HG02588 (cell line): ENCODE measurements around the gene DDX52.
"Not testable (repeated sequence)": the region's sequence is repeated elsewhere in the genome, so short reads cannot be mapped to it uniquely, and the experiment has no call there.

Source experiments
- ATAC-seq: cut with Tn5 transposase; IDR thresholded peaks from one replicate; pipeline ENCODE4 v1.9.1; 2021; ENCODE audit warnings: mild to moderate bottlenecking, moderate library complexity; ENCODE audit not compliant: unreplicated experiment

DDX52 gene

DNA sequence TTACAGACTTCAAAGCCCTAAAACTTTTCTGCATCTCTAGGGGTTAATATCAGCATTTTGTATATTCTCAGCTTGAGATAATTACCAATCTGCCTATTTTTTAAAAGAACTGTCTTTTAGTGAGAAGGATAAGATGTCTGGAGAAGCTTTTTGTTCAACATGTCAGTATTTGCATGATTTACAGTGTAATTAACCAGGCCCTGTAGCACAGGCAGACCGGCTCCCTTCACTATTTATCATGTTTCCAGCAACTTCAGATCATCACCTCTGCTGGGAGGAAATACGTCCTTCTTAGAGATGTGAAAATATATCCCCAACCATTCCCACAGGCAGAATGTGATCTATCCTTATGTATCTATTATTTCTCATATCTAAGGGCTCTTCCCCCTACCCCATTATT lies 8.6 kb upstream of the DDX52 start:
- ATAC-seq: no peak

DNA sequence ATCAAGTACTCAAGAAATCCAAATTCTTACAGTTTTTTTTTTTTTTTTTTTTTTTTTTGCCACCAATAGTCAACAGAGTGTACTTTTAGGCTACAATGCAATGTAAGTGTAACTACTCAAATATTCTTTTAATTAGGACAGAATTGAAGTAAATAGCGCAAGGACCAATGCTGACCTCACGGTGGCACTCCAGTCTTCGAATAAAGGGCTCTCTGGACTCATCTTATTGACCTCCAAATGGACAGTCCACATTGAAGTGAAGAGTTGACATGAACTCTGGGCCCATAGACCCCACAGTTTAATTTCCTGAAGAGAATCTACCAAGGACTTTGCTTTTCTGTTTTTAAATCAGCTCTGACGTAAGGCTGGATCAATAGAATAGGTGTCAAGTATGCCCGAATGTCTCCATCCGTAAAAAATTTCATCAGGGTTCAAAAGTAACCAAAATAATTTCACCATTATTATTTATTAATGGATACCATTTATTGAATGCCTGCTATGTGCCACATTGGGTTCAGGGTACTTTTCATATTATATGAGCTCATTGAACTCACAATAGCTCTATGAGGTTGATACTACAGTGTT lies 7.3 kb upstream of the DDX52 start:
- no peak for ATAC-seq

DNA sequence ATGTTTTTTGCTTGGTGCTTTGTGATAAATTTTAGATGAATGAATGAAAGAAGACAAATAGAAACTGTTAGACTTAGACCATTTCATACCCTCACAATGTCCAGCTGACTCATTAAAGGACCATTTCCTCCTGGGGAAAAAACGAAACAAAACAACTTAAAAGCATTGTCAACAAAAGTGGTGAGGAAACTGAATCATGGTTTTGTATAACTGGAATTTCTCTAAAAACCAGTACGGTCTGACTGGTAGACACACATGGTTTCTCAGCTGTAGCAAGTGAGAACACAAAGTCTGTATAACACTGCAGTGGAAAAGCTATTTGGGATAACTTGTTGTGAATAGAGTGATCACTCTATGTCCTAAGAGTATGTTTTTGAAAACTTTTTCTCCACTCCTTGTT lies 5.3 kb upstream of the DDX52 start:
- ATAC-seq: no peak

DNA sequence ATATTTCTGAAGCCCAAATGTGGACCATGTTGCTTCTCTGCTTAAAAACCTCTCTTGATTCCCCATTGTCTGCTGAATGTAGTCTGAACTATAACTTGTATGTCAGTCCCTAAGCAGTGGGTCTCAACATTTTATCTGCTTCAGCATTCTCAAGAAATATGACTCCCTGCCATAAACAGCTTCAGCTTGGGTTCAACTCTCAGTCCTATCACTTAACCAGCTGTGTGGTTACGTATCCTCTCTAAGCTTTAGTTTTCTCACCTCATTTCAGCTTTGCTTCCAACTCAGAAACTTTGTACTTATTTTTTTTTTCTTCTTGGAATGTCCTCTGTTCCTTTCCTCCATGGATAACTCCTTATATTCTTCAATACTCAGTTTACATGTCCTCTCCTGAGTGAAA lies 4.6 kb upstream of the DDX52 start:
- ATAC-seq: no peak

DNA sequence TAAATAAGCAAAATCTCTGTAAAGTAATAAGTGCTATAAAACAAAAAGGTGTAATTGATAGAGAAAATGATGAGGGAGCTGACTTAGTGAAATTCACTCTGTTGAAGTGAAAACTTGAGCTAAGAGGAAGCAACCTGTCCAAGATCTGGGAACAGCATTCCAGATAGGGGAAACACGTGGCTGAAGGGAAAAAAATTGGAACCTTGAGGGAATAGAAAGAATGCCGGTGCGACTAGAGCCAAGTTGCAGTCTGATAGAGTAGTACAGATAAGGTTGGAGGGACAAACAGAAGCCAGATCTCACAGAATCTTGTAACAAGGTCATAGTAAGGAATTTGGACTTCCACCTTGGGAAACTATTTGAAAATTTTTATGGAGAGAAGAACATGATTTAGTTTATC lies 623 bp upstream of the DDX52 start:
- ATAC-seq: no peak

DNA sequence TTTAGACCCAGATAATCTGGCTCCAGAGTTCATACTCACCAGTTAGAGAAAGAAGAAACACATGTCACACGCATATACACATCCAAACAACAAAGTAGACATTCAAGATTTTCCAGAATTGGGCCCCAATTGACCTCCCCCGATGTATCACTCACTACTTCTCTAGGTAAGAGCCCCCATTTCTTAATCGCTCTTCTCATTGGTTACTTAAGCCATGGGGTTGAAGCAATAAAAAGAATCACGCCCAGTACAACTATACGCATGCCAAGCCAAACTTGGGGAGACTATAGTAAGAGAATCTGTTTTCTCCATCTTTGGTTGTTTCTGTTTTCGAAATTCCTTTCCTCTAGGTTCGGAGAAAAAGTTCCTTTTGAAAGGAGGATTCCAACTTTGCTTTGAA lies 565 bp downstream of the DDX52 start:
- no peak for ATAC-seq

DNA sequence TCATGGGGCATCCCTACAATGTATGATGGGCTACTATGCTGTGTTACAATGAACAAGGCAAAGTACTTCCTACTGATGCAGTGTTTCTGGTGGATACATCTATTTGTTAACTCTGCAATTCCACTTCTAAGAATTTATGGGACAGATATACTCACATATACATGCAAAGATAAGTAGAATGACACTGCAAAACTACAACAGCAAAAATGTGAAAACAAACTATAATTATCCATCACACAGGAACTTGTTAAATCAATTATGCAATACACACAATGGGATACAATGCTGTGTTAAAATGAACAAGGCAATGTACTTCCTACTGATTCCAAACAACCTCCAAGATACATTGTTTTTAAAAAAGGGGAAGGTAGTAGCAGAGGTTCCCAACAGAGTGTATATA lies 3.2 kb downstream of the DDX52 start:
- no peak for ATAC-seq

DNA sequence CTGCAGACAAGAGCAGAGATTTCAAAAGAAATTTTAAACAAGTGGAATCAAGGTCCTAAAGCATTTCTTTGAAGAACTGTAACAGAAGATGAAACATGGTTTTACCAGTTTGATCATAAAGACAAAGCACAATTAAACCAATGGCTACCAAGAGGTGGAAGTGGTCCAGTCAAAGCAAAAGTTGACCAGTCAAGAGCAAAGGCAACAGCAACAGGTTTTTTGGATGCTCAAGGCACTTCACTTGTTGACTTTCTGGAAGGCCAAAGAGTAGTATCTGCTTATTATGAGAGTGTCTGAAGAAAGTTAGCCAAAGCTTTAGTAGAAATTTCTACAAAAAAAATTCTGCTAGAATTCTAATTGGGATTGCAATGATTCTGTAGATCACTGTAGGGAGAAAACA lies 5.3 kb downstream of the DDX52 start:
- ATAC-seq: no peak

DNA sequence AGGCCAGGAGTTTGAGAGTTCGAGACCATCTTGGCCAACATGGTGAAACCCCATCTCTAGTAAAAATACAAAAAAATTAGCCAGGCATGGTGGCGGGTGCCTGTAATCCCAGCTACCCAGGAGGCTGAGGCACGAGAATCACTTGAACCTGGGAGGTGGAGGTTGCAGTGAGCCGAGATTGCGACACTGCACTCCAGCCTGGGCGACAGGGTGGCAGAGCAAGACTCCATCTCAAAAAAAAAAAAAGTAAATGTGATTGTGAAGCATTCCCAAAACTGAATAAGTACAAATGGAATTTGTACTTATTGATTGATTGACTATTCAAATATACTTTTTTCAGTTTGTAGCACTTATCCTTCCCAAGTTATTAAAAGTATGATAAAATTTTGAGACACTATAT lies 26.8 kb downstream of the DDX52 start:
- not testable (repeated sequence) for ATAC-seq

DNA sequence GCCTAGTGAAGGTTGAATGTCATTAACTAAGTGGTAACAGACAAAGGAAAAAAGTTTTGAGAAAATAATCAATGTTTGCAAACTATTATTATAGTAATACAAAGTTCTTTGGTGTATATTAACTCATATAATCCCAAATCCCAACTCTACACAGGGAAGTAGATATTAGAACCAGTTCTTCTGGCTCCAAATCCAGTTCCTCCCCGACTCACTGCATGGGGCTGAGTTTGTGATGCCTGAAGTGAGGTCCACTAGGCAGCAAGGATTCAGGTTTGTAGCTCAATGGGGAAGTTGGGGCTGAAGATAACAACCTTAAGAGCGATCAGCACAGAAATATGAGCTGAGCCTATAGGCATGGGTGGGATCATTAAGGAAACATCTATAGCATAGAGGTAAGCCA lies 28.4 kb downstream of the DDX52 start:
- ATAC-seq: no peak

DNA sequence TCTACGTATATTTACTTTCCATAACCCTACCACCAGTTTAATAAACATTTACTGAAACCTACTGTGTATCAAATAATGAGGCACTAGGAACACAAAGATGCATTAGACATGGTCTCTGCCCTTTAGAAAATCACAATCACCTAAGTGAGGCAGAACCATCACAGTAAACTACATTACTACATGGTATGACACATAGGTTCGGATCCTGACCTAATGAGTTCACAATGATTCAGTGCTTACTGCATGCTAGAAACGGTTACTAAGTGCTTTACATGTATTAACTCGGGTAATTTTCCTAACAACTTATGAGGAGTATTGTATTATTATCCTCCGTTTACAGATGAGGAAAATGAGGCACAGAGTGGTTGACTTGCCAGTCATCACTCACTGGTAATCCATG lies 28.9 kb downstream of the DDX52 start:
- no peak for ATAC-seq

DNA sequence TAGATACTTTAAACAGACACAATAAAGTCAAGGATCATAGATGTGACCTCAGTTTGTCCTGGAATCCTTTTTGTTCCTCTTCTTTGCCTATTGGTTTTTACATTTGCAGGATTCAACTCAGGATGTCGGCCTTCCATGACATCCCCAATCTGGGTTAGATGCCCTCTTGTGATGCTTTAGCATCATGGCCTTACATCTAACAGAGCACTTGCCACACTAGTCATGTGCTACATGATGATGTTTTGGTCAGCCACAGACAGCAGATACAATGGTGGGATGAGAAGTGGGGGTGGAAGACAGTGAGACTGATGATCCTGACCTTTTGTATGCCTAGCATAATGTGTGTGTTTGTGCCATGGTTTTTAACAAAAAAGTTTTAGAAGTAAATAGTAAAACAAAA lies 32.3 kb downstream of the DDX52 start:
- no peak for ATAC-seq

DNA sequence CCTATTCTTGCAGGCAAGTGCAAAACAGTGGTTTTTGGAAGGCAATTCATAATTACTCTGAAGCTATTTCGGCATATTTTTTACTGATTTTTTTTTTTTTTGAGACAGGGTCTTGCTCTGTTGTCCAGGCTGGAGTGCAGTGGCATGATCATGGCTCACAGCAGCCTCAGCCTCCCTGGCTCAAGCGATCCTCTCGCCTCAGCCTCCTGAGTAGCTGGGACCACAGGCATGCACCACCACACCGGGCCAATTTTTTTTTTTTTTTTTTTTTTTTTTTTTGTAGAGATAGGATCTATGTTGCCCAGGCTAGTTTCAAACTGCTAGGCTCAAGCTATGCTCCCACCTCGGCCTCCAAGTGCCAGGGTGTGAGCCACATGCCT lies 33.2 kb downstream of the DDX52 start:
- ATAC-seq: not testable (repeated sequence)

DNA sequence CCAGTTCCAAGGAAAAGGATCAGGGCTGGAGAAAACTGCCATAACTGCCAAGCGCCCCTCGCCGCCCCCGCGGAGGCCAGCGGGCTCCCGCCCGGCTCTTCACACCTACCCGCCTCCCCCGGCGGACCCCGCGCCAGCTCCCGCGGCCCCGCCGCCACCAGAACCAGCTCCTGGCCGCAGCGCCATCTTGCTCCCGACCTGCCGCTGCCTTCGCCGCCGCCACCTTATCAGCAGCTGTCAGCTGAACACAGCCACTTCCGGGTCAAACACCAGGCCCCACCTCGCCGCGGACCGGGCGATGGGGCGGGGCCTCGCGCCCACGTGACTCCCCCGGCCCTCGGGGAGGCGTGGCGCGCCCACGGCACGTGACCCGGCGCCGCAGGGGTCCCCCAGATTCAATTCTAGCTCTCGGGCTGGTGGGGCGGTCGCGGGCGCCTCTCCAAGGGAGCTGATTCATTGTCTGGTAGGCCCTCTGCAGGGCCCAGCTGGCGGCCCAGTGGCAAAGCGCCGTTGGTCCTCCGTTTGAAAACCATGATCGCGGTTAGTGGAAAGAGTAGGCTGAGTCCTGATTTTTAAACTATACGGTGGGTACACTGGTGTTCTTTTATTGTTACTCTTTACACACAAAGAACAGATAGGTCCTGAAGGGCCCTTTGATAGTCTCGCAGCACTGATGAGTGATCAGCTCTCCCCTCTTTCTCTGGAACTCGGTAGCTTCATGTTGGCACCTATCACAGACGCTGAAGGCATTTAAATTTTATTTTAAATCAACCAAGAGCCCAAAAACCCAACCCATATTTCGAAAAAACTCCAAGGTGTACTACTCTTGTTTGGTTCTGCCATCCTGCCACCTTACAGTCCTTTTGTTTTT lies 33.8 kb downstream of the DDX52 start, which contains the start of gene SYNRG:
SYNRG (minus strand) TSS at position 249 of the 871 bp plus-strand sequence; CDS start at position 186, 63 bp downstream.
- ATAC-seq: peak; percentile 90

DNA sequence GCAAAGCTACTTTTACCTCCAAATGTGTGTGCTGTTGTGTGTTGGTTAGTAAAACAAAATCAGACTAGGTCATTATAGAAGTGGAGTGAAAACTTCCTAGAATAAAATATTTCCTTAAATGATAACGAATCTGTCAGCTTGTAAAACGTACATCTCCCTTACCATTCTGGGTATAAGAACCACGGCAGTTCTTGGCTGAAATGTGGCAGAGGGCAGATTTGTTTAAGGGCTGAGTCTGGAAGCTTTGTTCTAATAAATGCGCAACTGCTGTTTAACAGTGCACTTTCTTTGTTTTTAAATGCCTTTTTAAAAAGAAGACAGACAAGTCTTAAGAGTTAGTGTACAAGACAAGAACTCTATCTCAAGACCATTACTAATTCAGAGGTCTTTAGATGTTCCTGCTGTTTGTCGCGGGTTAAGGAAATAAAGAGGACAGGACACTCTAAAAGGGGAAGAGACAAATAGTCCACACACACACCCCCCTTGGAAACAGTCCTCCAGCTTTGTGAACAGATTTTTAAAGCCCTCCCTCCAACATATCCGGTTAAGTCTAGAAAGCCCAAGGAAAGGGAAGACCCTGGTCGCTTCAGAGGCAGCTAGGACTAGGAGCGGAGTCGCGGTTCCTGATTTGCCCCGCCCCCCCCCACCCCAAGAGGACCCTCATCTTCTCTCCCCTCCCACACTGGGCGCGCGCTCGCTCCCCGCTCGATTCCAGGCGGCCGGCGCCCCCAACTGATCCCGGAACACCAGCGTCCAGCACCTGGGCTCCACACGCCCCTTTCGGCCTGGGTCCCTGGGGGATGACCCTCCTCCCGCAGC lies 34.7 kb downstream of the DDX52 start:
- peak; percentile 26 for ATAC-seq

DNA sequence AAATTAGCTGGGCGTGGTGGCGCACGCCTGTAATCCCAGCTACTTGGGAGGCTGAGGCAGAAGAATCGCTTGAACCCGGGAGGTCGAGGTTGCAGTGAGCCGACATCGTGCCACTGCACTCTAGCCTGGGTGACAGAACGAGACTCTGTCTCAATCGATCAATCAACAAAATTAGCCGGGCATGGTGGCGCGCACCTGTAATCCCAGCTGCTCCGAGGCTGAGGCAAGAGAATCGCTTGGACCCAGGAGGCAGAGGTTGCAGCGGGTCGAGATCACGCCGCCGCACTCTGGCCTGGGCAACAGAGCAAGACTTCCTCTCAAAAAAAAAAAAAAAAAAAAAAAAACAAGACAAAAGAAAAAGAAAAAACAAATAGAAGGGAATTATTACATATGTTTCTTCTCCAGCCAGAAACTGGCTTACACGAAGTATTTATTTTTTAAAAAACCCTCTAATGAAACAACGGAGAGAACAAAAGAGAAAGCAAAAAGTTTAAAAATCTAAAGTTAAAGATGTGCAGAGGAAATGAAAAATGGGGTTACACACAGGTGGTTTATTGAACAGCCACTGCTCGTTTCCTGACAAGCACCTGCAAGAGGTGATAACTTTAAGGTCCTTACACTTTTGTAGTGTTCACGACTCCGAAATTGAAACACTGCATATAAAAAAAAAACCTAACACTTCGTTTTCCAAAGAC lies 35.5 kb downstream of the DDX52 start:
- no peak for ATAC-seq

DNA sequence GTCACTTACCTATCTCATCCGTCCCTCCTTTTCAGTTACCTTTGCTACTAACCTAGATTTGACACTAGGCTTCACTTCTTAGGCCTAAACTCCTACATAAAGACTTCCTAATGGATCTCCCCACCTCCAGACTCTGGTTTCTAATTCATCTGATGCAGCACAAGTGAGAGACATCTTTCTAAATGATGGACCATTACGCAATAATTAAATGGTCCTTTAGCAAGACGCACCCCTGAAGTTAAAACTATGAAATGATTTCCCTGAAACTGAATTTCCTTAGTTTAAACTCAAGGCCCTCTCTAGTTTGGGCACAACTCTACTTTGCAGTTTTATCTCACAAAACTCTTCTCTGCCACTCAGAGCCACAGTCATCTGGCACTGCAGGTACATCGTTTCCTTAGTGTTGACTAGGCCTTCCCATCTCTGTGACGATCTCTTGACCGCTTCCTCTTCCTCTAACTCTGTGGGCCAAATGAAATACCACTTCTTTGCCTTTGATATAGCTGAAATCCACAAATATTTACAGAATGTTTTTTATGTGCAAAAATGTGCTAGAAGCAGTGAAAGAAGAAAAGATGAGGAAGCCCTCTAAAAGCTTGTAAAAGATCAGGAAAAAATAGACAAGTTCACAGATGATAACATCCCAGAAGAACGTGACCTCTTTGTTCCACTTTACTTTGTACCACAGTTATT lies 37.3 kb downstream of the DDX52 start:
- ATAC-seq: no peak

DNA sequence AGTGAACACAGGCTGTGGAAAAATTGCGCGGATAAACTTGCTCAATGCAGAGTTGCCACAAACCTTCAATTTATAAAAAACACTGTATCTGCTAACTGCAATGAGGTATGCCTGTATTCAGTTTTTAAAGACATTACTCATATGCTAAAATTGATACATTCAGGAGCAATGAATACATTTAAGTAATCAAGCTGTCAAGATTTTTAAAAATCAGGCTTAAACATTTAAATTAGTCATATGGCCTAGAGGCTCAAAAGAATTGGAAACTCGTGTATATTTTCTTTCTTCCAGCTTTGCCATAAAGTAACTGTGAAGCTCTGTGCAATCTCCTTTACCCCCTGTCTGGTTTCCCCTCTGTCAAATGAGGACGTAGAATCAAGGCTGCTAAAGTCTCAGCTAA lies 38.2 kb downstream of the DDX52 start:
- no peak for ATAC-seq

DNA sequence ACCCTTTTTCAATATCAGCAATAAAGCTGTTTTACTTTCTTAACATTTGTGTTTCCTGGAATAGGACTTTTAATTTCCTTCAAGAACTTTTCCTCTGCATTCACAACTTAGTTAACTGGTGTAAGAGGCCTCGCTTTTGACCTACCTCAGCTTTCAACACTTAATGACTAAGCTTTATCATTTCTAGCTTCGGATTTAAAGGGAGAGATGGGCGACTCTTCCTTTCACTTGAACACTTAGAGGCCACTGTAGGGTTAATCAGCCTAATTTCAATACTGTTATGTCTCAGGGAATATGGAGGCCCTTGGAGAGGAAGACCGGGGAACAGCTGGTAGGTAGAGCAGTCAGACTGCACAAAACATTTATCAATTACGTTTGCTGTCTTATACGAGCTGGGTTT lies 38.7 kb downstream of the DDX52 start:
- ATAC-seq: no peak

DNA sequence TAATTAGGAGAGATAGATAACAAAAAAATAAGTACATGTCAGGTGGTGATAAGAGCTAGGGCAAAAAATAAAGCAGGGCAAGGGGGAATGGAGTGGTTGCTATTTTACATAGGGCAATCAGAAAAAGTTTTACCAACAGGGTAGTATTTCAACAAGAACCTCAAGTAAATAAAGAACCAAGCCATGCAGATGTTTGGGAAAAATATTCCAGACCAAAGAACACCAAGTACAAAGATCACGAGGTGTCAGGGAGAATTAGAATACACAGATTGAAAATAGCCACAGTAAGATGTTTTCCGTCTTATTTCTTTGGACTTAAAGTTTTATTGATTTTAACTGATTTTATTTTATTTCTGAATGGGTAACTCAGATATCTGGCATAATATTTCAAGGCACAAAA lies 45.1 kb downstream of the DDX52 start:
- ATAC-seq: no peak

DNA sequence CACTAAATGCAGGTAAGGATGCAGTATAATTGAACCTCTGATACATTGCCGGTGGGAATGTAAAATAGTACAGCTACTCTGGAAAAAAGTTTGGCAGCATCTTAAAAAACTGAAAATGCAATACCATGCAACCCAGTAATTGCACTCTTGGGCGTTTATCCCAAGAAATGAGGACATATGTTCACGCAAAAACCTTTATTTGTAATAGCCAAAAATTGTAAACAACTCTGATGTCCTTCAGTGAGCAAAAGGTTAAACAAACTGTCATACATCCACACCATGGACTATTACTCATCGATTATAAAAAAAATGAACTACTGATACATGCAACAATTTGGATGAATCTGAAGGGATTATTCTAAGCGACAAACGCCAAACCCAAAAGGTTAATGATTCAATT lies 51.0 kb downstream of the DDX52 start:
- no peak for ATAC-seq
